GM12891 (cell line): ENCODE data around the gene BCAR3.
A peak's percentile ranks its signal among the peaks of the same experiment; 100 is the strongest.

Experiments
- DNase-seq: peaks from one replicate; pipeline ENCODE4 v3.0.0; 2011; ENCODE audit warnings: low spot score; ENCODE audit not compliant: insufficient read length
- FAIRE-seq: peaks from 2 replicates; lab custom pipeline; 2011; peaks lifted over from hg19 to GRCh38; lab: Jason Lieb, UNC
- PAX5 ChIP-seq: IDR thresholded peaks from 2 replicates; pipeline ENCODE4 v1.6.1; 2011; ENCODE audit warnings: low read length, moderate library complexity, mild to moderate bottlenecking; ENCODE audit not compliant: insufficient read depth, severe bottlenecking
- POLR2A ChIP-seq: IDR thresholded peaks from 2 replicates; pipeline ENCODE4 v1.6.1; 2011; ENCODE audit warnings: low read depth, low read length, control low read depth
- POLR2AphosphoS5 ChIP-seq: IDR thresholded peaks from 2 replicates; pipeline ENCODE4 v1.6.1; 2011; ENCODE audit warnings: low read depth, low read length, control low read depth
- POU2F2 ChIP-seq: IDR thresholded peaks from 2 replicates; pipeline ENCODE4 v1.6.1; 2011; ENCODE audit warnings: low read depth, mild to moderate bottlenecking, control low read depth, low read length, moderate library complexity
- SPI1 ChIP-seq: IDR thresholded peaks from 2 replicates; pipeline ENCODE4 v1.6.1; 2011; ENCODE audit warnings: low read depth, low read length, control low read depth
- TAF1 ChIP-seq: IDR thresholded peaks from 2 replicates; pipeline ENCODE4 v1.6.1; 2011; ENCODE audit warnings: low read depth, low read length, control low read depth

The BCAR3 gene

GRCh38 chr1:93708734-93709481, 27.3 kb upstream of the BCAR3 start:
- FAIRE-seq (peak; percentile 95), DNase-seq (no peak)
- no peak for TF ChIP-seq TAF1
- no peak for TF ChIP-seq POLR2AphosphoS5
- TF ChIP-seq SPI1 = peak; percentile 32; the same call in 1 of the 2 replicates

GRCh38 chr1:93707956-93708355, 26.3 kb upstream of the BCAR3 start:
- DNase-seq = peak; percentile 43
- no peak for TF ChIP-seq POU2F2
- TF ChIP-seq SPI1 = peak; percentile 79
- peak; percentile 96 for TF ChIP-seq PAX5
- peak; percentile 95 for FAIRE-seq

- peak; percentile 66 for FAIRE-seq
- DNase-seq = no peak
- TF ChIP-seq TAF1 = no peak
- TF ChIP-seq SPI1 = peak; percentile 33; the same call in 1 of the 2 replicates
Measured at GRCh38 chr1:93705892-93706500, 24.4 kb upstream of the BCAR3 start.

- peak; percentile 32 for DNase-seq
- TF ChIP-seq PAX5 = peak; percentile 37
- peak; percentile 99 for TF ChIP-seq SPI1
- TF ChIP-seq POU2F2 = peak; percentile 75
- TF ChIP-seq POLR2AphosphoS5 = no peak
- peak; percentile 96 for FAIRE-seq
Measured at GRCh38 chr1:93704052-93704451, 22.4 kb upstream of the BCAR3 start.

- DNase-seq (no peak), FAIRE-seq (peak; percentile 66)
- TF ChIP-seq SPI1 (no peak), POU2F2 (no peak), POLR2A (no peak), PAX5 (no peak), POLR2AphosphoS5 (no peak), TAF1 (no peak)
Measured at GRCh38 chr1:93703643-93704042, 22.0 kb upstream of the BCAR3 start.

- no peak for TF ChIP-seq TAF1
- no peak for TF ChIP-seq POLR2AphosphoS5
- TF ChIP-seq POLR2A = no peak
- TF ChIP-seq PAX5 = no peak
- no peak for TF ChIP-seq SPI1
- no peak for TF ChIP-seq POU2F2
- FAIRE-seq (peak; percentile 63), DNase-seq (no peak)
Measured at GRCh38 chr1:93702828-93703183, 21.2 kb upstream of the BCAR3 start.

- DNase-seq = no peak
- TF ChIP-seq PAX5 (no peak), POLR2AphosphoS5 (no peak), TAF1 (no peak), SPI1 (no peak), POLR2A (no peak), POU2F2 (no peak)
- FAIRE-seq = peak; percentile 83
Measured at GRCh38 chr1:93702111-93702827, 20.6 kb upstream of the BCAR3 start.

- DNase-seq (no peak), FAIRE-seq (no peak)
- TF ChIP-seq TAF1 = no peak
- no peak for TF ChIP-seq POLR2A
- TF ChIP-seq SPI1 = no peak
- TF ChIP-seq POU2F2 = no peak
- TF ChIP-seq POLR2AphosphoS5 = no peak
- no peak for TF ChIP-seq PAX5
Measured at GRCh38 chr1:93701629-93702028, 20.0 kb upstream of the BCAR3 start.

GRCh38 chr1:93700532-93701469, 19.2 kb upstream of the BCAR3 start:
- TF ChIP-seq SPI1 (no peak), TAF1 (no peak), POLR2AphosphoS5 (no peak), POLR2A (no peak), POU2F2 (no peak), PAX5 (no peak)
- FAIRE-seq (peak; percentile 60), DNase-seq (no peak)
